Activated CD8-positive, alpha-beta memory T cell treated with anti-CD3 and anti-CD28 coated beads for 36 hours (primary cell): Measurements from ENCODE around the gene HIPK1. TPM values are rescaled to one million over a fixed set of nuclear protein-coding genes. Genes with fewer than 3 reads are reported as not detected.

Experiments used
- CTCF ChIA-PET: fragments of 350-600 bp; sonication (Branson Sonifier 250); formaldehyde crosslinking; loops from one replicate; lab custom pipeline; 2021; ENCODE audit warnings: antibody characterized with exemption; lab: Charles Lee
- POLR2A ChIA-PET: fragments of 350-600 bp; sonication (Branson Sonifier 250); formaldehyde crosslinking; loops from one replicate; lab custom pipeline; 2021; ENCODE audit warnings: antibody characterized with exemption; lab: Charles Lee
- total RNA-seq, 2 experiments: library from RNA; stranded (reverse); gene quantifications; one replicate each; pipeline ENCODE4 v1.2.3, GENCODE V29; 2021

Gene HIPK1
- total RNA-seq, 2 experiments from 2014 or later: 60.7 to 61.7 TPM

GRCh38 chr1:113904674-113905434 is 24.3 kb upstream of the HIPK1 start, which contains the start of the genes AP4B1 and DCLRE1B:
TSS of gene AP4B1 (minus strand) at chr1:113904799. CDS start at chr1:113904717, 82 bp downstream.
TSS of gene DCLRE1B (plus strand) at chr1:113905326. CDS start at chr1:113905587, 261 bp downstream.
- ChIA-PET POLR2A (interaction anchor here (0.6 to 4.2 kb wide), 11 partner anchors 25 to 949 kb away, joined by 3 to 61 read pairs (median 6); partner anchors contain the start of genes HIPK1, RSBN1 and SLC16A1), CTCF (interaction anchor here (1.0 to 4.8 kb wide), 5 partner anchors 12 to 70 kb away, joined by 3 to 31 read pairs (median 3); partner anchors contain the start of gene HIPK1)

GRCh38 chr1:113905435-113905861 is 23.7 kb upstream of the HIPK1 start:
- CTCF ChIA-PET: interaction anchor here (0.7 to 4.8 kb wide), 3 partner anchors 24 to 518 kb away, joined by 3 to 31 read pairs (median 11); partner anchors contain the start of gene HIPK1
- POLR2A ChIA-PET: interaction anchor here (0.6 to 4.2 kb wide), 4 partner anchors 12 to 94 kb away, joined by 3 to 61 read pairs (median 16); partner anchors contain the start of genes HIPK1 and RSBN1

GRCh38 chr1:113912594-113913311 is 16.4 kb upstream of the HIPK1 start:
- POLR2A ChIA-PET: no interaction called here
- CTCF ChIA-PET: no interaction called here

GRCh38 chr1:113913312-113913668 is 15.8 kb upstream of the HIPK1 start:
- POLR2A ChIA-PET: no interaction called here
- CTCF ChIA-PET: no interaction called here

GRCh38 chr1:113913887-113914664 is 15.0 kb upstream of the HIPK1 start:
- CTCF ChIA-PET: interaction anchor here (0.7 kb wide), 1 partner anchor 133 kb away, joined by 4 read pairs; no protein-coding TSS in a partner anchor
- POLR2A ChIA-PET: no interaction called here

GRCh38 chr1:113916974-113917373 is 12.2 kb upstream of the HIPK1 start:
- ChIA-PET POLR2A (interaction anchor here (0.5 kb wide), 1 partner anchor 11 kb away, joined by 8 read pairs; no protein-coding TSS in a partner anchor), CTCF (no interaction called here)

- ChIA-PET CTCF (no interaction called here), POLR2A (interaction anchor here (0.5 kb wide), 1 partner anchor 12 kb away, joined by 8 read pairs; no protein-coding TSS in a partner anchor)
Measured at GRCh38 chr1:113917400-113918082, 11.6 kb upstream of the HIPK1 start.

- ChIA-PET POLR2A (no interaction called here), CTCF (no interaction called here)
Measured at GRCh38 chr1:113918243-113918642, 10.9 kb upstream of the HIPK1 start.

- CTCF ChIA-PET: no interaction called here
Measured at GRCh38 chr1:113922957-113923356, 6.2 kb upstream of the HIPK1 start.

GRCh38 chr1:113924473-113924872 is 4.7 kb upstream of the HIPK1 start:
- CTCF ChIA-PET: no interaction called here
- POLR2A ChIA-PET: interaction anchor here (0.7 kb wide), 2 partner anchors 58 to 736 kb away, joined by 3 read pairs; no protein-coding TSS in a partner anchor

More at GRCh38 chr1:113922957-113923356, 6.2 kb upstream of the HIPK1 start:
- POLR2A ChIA-PET: no interaction called here

- CTCF ChIA-PET: interaction anchor here (1.8 to 3.2 kb wide), 3 partner anchors 22 to 93 kb away, joined by 7 to 31 read pairs (median 16); partner anchors contain the start of genes AP4B1 and DCLRE1B
- POLR2A ChIA-PET: interaction anchor here (0.6 to 3.9 kb wide), 2 partner anchors 23 to 143 kb away, joined by 3 to 61 read pairs; partner anchors contain the start of genes AP4B1 and DCLRE1B
Measured at GRCh38 chr1:113928187-113928930, 765 bp upstream of the HIPK1 start.

GRCh38 chr1:113929750-113930498 is 800 bp downstream of the HIPK1 start:
- ChIA-PET POLR2A (interaction anchor here (0.6 to 3.9 kb wide), 8 partner anchors 10 to 736 kb away, joined by 3 to 61 read pairs (median 10); partner anchors contain the start of genes AP4B1, DCLRE1B, PHTF1 and RSBN1), CTCF (interaction anchor here (0.6 to 3.2 kb wide), 7 partner anchors 19 to 118 kb away, joined by 3 to 31 read pairs (median 4); partner anchors contain the start of genes AP4B1, DCLRE1B and RSBN1)

GRCh38 chr1:113930499-113931161 is 1.5 kb downstream of the HIPK1 start:
- ChIA-PET CTCF (interaction anchor here (0.6 to 3.2 kb wide), 9 partner anchors 11 to 352 kb away, joined by 3 to 31 read pairs (median 4); partner anchors contain the start of genes AP4B1, DCLRE1B and RSBN1), POLR2A (interaction anchor here (0.6 to 3.9 kb wide), 9 partner anchors 10 to 171 kb away, joined by 3 to 61 read pairs (median 8); partner anchors contain the start of genes AP4B1, DCLRE1B, PHTF1 and RSBN1)

- ChIA-PET CTCF (interaction anchor here (0.7 to 1.7 kb wide), 6 partner anchors 10 to 351 kb away, joined by 3 to 5 read pairs (median 4); no protein-coding TSS in a partner anchor), POLR2A (interaction anchor here (1.4 to 3.9 kb wide), 4 partner anchors 9 to 119 kb away, joined by 6 to 61 read pairs (median 14); partner anchors contain the start of genes AP4B1, DCLRE1B and RSBN1)
Measured at GRCh38 chr1:113931451-113931851, 2.3 kb downstream of the HIPK1 start.

GRCh38 chr1:113934006-113934405 is 4.9 kb downstream of the HIPK1 start:
- CTCF ChIA-PET: no interaction called here
- POLR2A ChIA-PET: interaction anchor here (0.7 kb wide), 1 partner anchor 141 kb away, joined by 3 read pairs; no protein-coding TSS in a partner anchor
